Measurements from ENCODE around the gene SMOC1. TPM values are rescaled to one million over a fixed set of nuclear protein-coding genes. Genes with fewer than 3 reads are reported as not detected.

SMOC1 gene
- polyA plus RNA-seq: not detected

GRCh38 chr14:69879175-69880043 is at the start of gene SMOC1:
TSS of gene SMOC1 (plus strand) at chr14:69879416. CDS start at chr14:69879679, 263 bp downstream.
- Mint-ChIP-seq H3K9me3 (peaks cover 0 to 2% (median 0%) of the 10 kb centered on the region in 3 donors), H3K27ac (no peak within 1 kb of the TSS), H3K27me3 (peaks cover 37% of the 10 kb centered on the region), H3K4me1 (peaks cover 0 to 3% (median 2%) of the 10 kb centered on the region in 3 donors), H3K4me3 (peak within 1 kb of the TSS in 1 of 4 donors; percentile 49), H3K36me3 (no peaks in the 10 kb centered on the region)

- H3K27ac Mint-ChIP-seq: no peak overlapping the region
- peaks cover 2% of the 10 kb centered on the region for H3K27me3 Mint-ChIP-seq
- H3K4me3 Mint-ChIP-seq: no peak overlapping the region
- H3K4me1 Mint-ChIP-seq: no peaks in the 10 kb centered on the region
- no peaks in the 10 kb centered on the region for H3K36me3 Mint-ChIP-seq
- H3K9me3 Mint-ChIP-seq: no peaks in the 10 kb centered on the region
Observed at GRCh38 chr14:69838881-69839416, 40.3 kb upstream of the SMOC1 start.

- no peaks in the 10 kb centered on the region for H3K4me1 Mint-ChIP-seq
- H3K4me3 Mint-ChIP-seq: no peak overlapping the region
- H3K27ac Mint-ChIP-seq: no peak overlapping the region
- H3K36me3 Mint-ChIP-seq: no peaks in the 10 kb centered on the region
- H3K27me3 Mint-ChIP-seq: peaks cover 2% of the 10 kb centered on the region
- no peaks in the 10 kb centered on the region for H3K9me3 Mint-ChIP-seq
Observed at GRCh38 chr14:69839661-69840060, 39.6 kb upstream of the SMOC1 start.

- Mint-ChIP-seq H3K36me3 (no peaks in the 10 kb centered on the region), H3K4me1 (no peaks in the 10 kb centered on the region), H3K27me3 (no peaks in the 10 kb centered on the region), H3K27ac (no peak overlapping the region), H3K9me3 (no peaks in the 10 kb centered on the region), H3K4me3 (no peak overlapping the region)
Observed at GRCh38 chr14:69841656-69842055, 37.6 kb upstream of the SMOC1 start.

- H3K4me1 Mint-ChIP-seq: no peaks in the 10 kb centered on the region
- H3K4me3 Mint-ChIP-seq: no peak overlapping the region
- peaks cover 4% of the 10 kb centered on the region for H3K27me3 Mint-ChIP-seq
- H3K9me3 Mint-ChIP-seq: no peaks in the 10 kb centered on the region
- H3K36me3 Mint-ChIP-seq: no peaks in the 10 kb centered on the region
- no peak overlapping the region for H3K27ac Mint-ChIP-seq
Observed at GRCh38 chr14:69842686-69843420, 36.4 kb upstream of the SMOC1 start.

- H3K4me3 Mint-ChIP-seq: no peak overlapping the region
Observed at GRCh38 chr14:69844171-69844570, 35.0 kb upstream of the SMOC1 start.

GRCh38 chr14:69845050-69845581 is 34.1 kb upstream of the SMOC1 start:
- Mint-ChIP-seq H3K9me3 (no peaks in the 10 kb centered on the region), H3K4me1 (no peaks in the 10 kb centered on the region), H3K27me3 (peaks cover 12% of the 10 kb centered on the region), H3K36me3 (no peaks in the 10 kb centered on the region), H3K4me3 (no peak overlapping the region), H3K27ac (no peak overlapping the region)

More at GRCh38 chr14:69844171-69844570, 35.0 kb upstream of the SMOC1 start:
- Mint-ChIP-seq H3K36me3 (no peaks in the 10 kb centered on the region), H3K4me1 (no peaks in the 10 kb centered on the region), H3K9me3 (no peaks in the 10 kb centered on the region), H3K27me3 (peaks cover 9% of the 10 kb centered on the region), H3K27ac (no peak overlapping the region)

- Mint-ChIP-seq H3K27ac (no peak overlapping the region), H3K4me3 (peak overlapping the region in 1 of 4 donors; percentile 52), H3K27me3 (peaks cover 13% of the 10 kb centered on the region), H3K36me3 (no peaks in the 10 kb centered on the region), H3K9me3 (no peaks in the 10 kb centered on the region), H3K4me1 (no peaks in the 10 kb centered on the region)
Observed at GRCh38 chr14:69845787-69846186, 33.4 kb upstream of the SMOC1 start.

- Mint-ChIP-seq H3K4me3 (no peak overlapping the region), H3K9me3 (no peaks in the 10 kb centered on the region), H3K27ac (no peak overlapping the region)
Observed at GRCh38 chr14:69848156-69848555, 31.1 kb upstream of the SMOC1 start.

GRCh38 chr14:69848903-69849391 is 30.3 kb upstream of the SMOC1 start:
- Mint-ChIP-seq H3K9me3 (no peaks in the 10 kb centered on the region), H3K4me1 (no peaks in the 10 kb centered on the region), H3K27me3 (peaks cover 17% of the 10 kb centered on the region), H3K36me3 (no peaks in the 10 kb centered on the region), H3K27ac (no peak overlapping the region), H3K4me3 (no peak overlapping the region)

More at GRCh38 chr14:69848156-69848555, 31.1 kb upstream of the SMOC1 start:
- no peaks in the 10 kb centered on the region for H3K4me1 Mint-ChIP-seq
- H3K36me3 Mint-ChIP-seq: no peaks in the 10 kb centered on the region
- H3K27me3 Mint-ChIP-seq: peaks cover 15% of the 10 kb centered on the region

GRCh38 chr14:69850086-69850735 is 29.0 kb upstream of the SMOC1 start:
- H3K9me3 Mint-ChIP-seq: no peaks in the 10 kb centered on the region
- no peaks in the 10 kb centered on the region for H3K36me3 Mint-ChIP-seq
- H3K27ac Mint-ChIP-seq: no peak overlapping the region
- no peaks in the 10 kb centered on the region for H3K4me1 Mint-ChIP-seq
- peaks cover 19% of the 10 kb centered on the region for H3K27me3 Mint-ChIP-seq
- H3K4me3 Mint-ChIP-seq: no peak overlapping the region

- Mint-ChIP-seq H3K4me3 (peak overlapping the region in 1 of 4 donors; percentile 17), H3K27ac (no peak overlapping the region), H3K27me3 (peaks cover 19% of the 10 kb centered on the region), H3K4me1 (no peaks in the 10 kb centered on the region), H3K36me3 (no peaks in the 10 kb centered on the region), H3K9me3 (no peaks in the 10 kb centered on the region)
Observed at GRCh38 chr14:69850736-69851112, 28.5 kb upstream of the SMOC1 start.

- Mint-ChIP-seq H3K9me3 (no peaks in the 10 kb centered on the region), H3K4me3 (no peak overlapping the region), H3K27me3 (peaks cover 19% of the 10 kb centered on the region), H3K36me3 (no peaks in the 10 kb centered on the region), H3K27ac (no peak overlapping the region), H3K4me1 (no peaks in the 10 kb centered on the region)
Observed at GRCh38 chr14:69852531-69853321, 26.5 kb upstream of the SMOC1 start.

- H3K4me3 Mint-ChIP-seq: no peak overlapping the region
- no peaks in the 10 kb centered on the region for H3K36me3 Mint-ChIP-seq
- peaks cover 15% of the 10 kb centered on the region for H3K27me3 Mint-ChIP-seq
- no peaks in the 10 kb centered on the region for H3K9me3 Mint-ChIP-seq
- H3K27ac Mint-ChIP-seq: no peak overlapping the region
- H3K4me1 Mint-ChIP-seq: no peaks in the 10 kb centered on the region
Observed at GRCh38 chr14:69853774-69854173, 25.4 kb upstream of the SMOC1 start.
